Heart right ventricle (tissue), 16 donors: ENCODE results near the gene PDSS2. TPM values are rescaled to one million over a fixed set of nuclear protein-coding genes. Genes with fewer than 3 reads are reported as not detected.

Experiments used
- ATAC-seq, 8 donors: fragments of 200-7000 bp; cut with Tn5 transposase; one replicate each; pipeline ENCODE4 v1.9.1; 2020; ENCODE audit warnings: mild to moderate bottlenecking in 8 of 8, moderate library complexity in 8 of 8, moderate number of reproducible peaks in 1 of 8
- DNase-seq, 2 donors: peaks; one replicate each; pipeline ENCODE4 v3.0.0-alpha.2; 2020
- H3K27ac ChIP-seq, 10 donors: fragments of 200-600 bp; sonication (generic) in 2 of 10; one replicate each; pipeline versions ENCODE4 v1.5.0 to v1.8.0; 2020 to 2022; ENCODE audit warnings: mild to moderate bottlenecking in 3 of 10
- H3K27me3 ChIP-seq, 7 donors: fragments of 200-600 bp; one replicate each; pipeline ENCODE4 v1.8.0; 2021 to 2022; ENCODE audit warnings: mild to moderate bottlenecking in 2 of 7
- H3K36me3 ChIP-seq, 9 donors: fragments of 200-600 bp; sonication (generic) in 1 of 9; one replicate each; pipeline versions ENCODE4 v1.5.0 to v1.8.0; 2020 to 2022; ENCODE audit warnings: mild to moderate bottlenecking in 2 of 9
- H3K4me1 ChIP-seq, 9 donors: fragments of 200-600 bp; sonication (generic) in 1 of 9; one replicate each; pipeline versions ENCODE4 v1.5.0 to v1.8.0; 2020 to 2022; ENCODE audit warnings: mild to moderate bottlenecking in 4 of 9
- H3K4me3 ChIP-seq, 10 donors: fragments of 200-600 bp; sonication (generic) in 2 of 10; one replicate each; pipeline versions ENCODE4 v1.5.0 to v1.8.0; 2020 to 2022; ENCODE audit warnings: mild to moderate bottlenecking in 7 of 10, moderate library complexity in 2 of 10
- H3K9me3 ChIP-seq, 11 donors: fragments of 200-600 bp in 10 of 11; sonication (generic) in 2 of 11; one replicate each; pipeline versions ENCODE4 v1.5.0 to v1.8.0; 2013 to 2022; ENCODE audit warnings: mild to moderate bottlenecking in 2 of 11, control low read depth in 1 of 11, moderate library complexity in 1 of 11
- WGBS, 2 donors: extraction: QIAGEN DNeasy Blood & Tissue Kit; methylation state at CpG; one replicate each; pipeline ENCODE4 v1.1.7; 2013; ENCODE audit warnings: inconsistent platforms in 1 of 2; 5-methylcytosine and 5-hydroxymethylcytosine counted together
- intact Hi-C, 10 donors: fragments of 100-400 bp; cut with DNase I; formaldehyde crosslinking; loops; one replicate each; pipeline versions ENCODE4 v1.11.1 to v1.14.2; 2022
- polyA plus RNA-seq, 2 donors: library from polyadenylated mRNA; stranded (reverse); fragments of 200-250 nt; gene quantifications; one replicate each; pipeline ENCODE4 v1.2.3, GENCODE V29; 2013
- total RNA-seq, 10 donors: library from RNA; stranded (reverse); fragmentation: NEBNext Ultra II Directional in 3 of 10; extraction: Animal tissue kit (Norgen Biotek cat#: 25700) in 3 of 10; gene quantifications; one replicate each; pipeline versions ENCODE4 v1.2.1 to v1.2.4, GENCODE V29; 2021 to 2023
- TF ChIP-seq, protein P1 (sequence below), 9 donors: fragments of 200-600 bp; sonication (generic) in 2 of 9; IDR thresholded peaks; one replicate each; pipeline versions ENCODE4 v1.5.0 to v1.8.0; 2021 to 2022; ENCODE audit warnings: antibody characterized with exemption in 9 of 9, mild to moderate bottlenecking in 5 of 9, moderate library complexity in 1 of 9
- donor health status: Arrhythmogenic right ventricular cardiomyopathy.
- donor health status: ischemic (EF 13 %, LVEDD 7.1; RV severe dilation, severe dysfunction).
- donor health status: healthy with polysubstance abuse.
- donor health status: DM: no; HTN: yes; CAD: no.
- donor health status: DM: no; HTN: no; CAD: no.
- donor health status: ischemic (EF 25% LVEDD 6.9; RV normal size, moderate dysfunction).
- donor health status: ischemic (EF 25% LVEDD 5.7; RV mildly dilated, moderate dysfunction).
- donor health status: healthy.
- donor health status: DM: yes; HTN: yes; CAD: no.
- donor health status: Ischemic cardiomyopathy.
- donor health status: ischemic (EF 35%, LVEDD 5.7; RV mildly dilated, moderate dysfunction).
- donor health status: nonischemic (EF 11% LVEDD 7.7; RV severe dilation, severe dysfunction).
- donor health status: DM: yes; HTN: yes; CAD: no.
- donor health status: PGD.
- donor health status: ischemic (EF 29% LVEDD 5.4; RV normal size, mild dysfunction).
- donor health status: nonischemic (EF 23%, LVEDD 6.1; RV moderate dilation, normal function).

The PDSS2 gene
- total and polyA plus RNA-seq, 12 donors: 5.5 to 22.2 (median 18.0) TPM

GRCh38 chr6:107490566-107491137, 31.3 kb upstream of the PDSS2 start:
- H3K4me1 ChIP-seq: peaks cover 2 to 62% (median 41%) of the 10 kb centered on the region in 9 donors
- 0% methylated on average over 30 of the region's 30 CpGs for WGBS, 2 donors
- intact Hi-C loops: loop anchor here in 8 of 10 donors (2.0 to 10.0 kb wide), 14 partner anchors 30 to 184 kb away; partner anchors contain the start of gene PDSS2 (in 1 of the 8)

DNA sequence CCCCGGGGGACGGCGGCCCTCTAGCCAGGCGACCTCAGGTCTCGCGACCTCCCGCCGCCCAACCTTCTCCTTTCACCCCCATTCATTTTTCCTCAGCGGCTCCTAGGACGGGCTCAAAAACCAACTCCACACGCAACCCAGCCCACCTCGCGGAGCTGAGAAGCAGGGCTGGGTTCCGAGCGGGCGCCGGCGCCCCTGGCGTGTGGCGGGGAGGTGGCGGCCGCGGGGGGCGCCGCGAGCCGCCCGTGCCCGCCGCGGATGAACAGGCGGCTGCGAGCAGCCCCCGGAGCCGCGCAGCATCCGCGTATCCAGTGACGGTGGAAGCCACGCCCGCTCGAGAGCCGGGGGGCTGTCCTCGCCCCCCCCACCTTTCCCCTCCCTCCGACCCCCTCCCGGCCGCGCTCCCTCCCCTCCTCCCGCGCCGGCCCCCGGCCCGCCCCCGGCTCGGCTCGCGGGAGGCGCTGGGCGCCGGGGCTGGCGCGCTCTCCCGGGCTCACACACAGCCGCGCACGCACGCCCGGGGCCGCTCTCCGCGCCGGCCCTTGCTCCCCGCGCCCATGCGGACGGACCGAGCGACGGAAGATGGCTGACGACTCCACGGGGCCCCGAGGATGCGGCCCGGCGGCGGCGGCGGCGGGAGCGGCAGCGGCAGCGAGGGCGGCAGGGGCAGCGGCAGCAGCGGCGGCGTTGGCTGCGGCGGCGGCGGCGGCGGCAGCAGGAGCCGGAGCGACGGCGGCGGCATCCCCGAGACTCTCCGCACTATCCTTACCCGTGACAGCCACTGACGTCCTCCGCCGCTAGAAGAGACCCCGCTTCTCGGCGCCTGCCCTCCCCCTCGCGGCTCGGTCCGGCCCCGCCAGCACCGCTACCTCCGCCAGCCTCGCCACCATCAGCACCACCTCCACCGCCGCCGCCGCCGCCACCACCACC, 30.5 kb upstream of the PDSS2 start, which contains the start of gene SOBP:
Gene SOBP, plus strand, starts transcription at position 482 of the 930 bp plus-strand sequence. CDS start 500 bp downstream, outside the sequence.
- Histone ChIP-seq H3K4me3 (peak within 1 kb of the TSS; percentile 66 to 89 (median 82)), H3K9me3 (no peaks in the 10 kb centered on the region), H3K36me3 (no peaks in the 10 kb centered on the region), H3K27me3 (peaks cover 0 to 81% (median 0%) of the 10 kb centered on the region in 7 donors), H3K4me1 (peaks cover 1 to 55% (median 34%) of the 10 kb centered on the region in 9 donors), H3K27ac (peak within 1 kb of the TSS; percentile 74 to 92 (median 86))
- intact Hi-C loops: loop anchor here in 8 of 10 donors (2.0 to 10.0 kb wide), 15 partner anchors 29 to 185 kb away; partner anchors contain the start of gene PDSS2 (in 1 of the 8)
- TF ChIP-seq, protein P1, sequence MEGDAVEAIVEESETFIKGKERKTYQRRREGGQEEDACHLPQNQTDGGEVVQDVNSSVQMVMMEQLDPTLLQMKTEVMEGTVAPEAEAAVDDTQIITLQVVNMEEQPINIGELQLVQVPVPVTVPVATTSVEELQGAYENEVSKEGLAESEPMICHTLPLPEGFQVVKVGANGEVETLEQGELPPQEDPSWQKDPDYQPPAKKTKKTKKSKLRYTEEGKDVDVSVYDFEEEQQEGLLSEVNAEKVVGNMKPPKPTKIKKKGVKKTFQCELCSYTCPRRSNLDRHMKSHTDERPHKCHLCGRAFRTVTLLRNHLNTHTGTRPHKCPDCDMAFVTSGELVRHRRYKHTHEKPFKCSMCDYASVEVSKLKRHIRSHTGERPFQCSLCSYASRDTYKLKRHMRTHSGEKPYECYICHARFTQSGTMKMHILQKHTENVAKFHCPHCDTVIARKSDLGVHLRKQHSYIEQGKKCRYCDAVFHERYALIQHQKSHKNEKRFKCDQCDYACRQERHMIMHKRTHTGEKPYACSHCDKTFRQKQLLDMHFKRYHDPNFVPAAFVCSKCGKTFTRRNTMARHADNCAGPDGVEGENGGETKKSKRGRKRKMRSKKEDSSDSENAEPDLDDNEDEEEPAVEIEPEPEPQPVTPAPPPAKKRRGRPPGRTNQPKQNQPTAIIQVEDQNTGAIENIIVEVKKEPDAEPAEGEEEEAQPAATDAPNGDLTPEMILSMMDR (IDR thresholded peaks at IDR 0.05): peak in 4 of 9 donors; percentile 26 to 45 (median 37)
- 1% methylated on average over 85 to 128 of the region's 130 CpGs for WGBS, 2 donors
- ATAC-seq (peak; percentile 39 to 78 (median 53)), DNase-seq (peak; percentile 78 to 81)

More at GRCh38 chr6:107490566-107491137, 31.3 kb upstream of the PDSS2 start:
- Histone ChIP-seq H3K27me3 (peaks cover 0 to 74% (median 0%) of the 10 kb centered on the region in 7 donors), H3K27ac (peak overlapping the region; percentile 74 to 92 (median 86)), H3K36me3 (no peaks in the 10 kb centered on the region), H3K9me3 (no peaks in the 10 kb centered on the region), H3K4me3 (peak overlapping the region; percentile 66 to 89 (median 82))
- ATAC-seq: peak in 1 of 8 donors; percentile 2
- TF ChIP-seq, protein P1 (IDR thresholded peaks at IDR 0.05): peak in 1 of 9 donors; percentile 0
- DNase-seq: peak in 1 of 2 donors; percentile 15

- peaks cover 0 to 46% (median 25%) of the 10 kb centered on the region in 9 donors for H3K4me1 ChIP-seq
- TF ChIP-seq, protein P1 (IDR thresholded peaks at IDR 0.05): peak in 1 of 9 donors; percentile 17
- DNase-seq: peak; percentile 48 to 59
- H3K4me3 ChIP-seq: peak overlapping the region; percentile 59 to 89 (median 82)
- 0 to 1% methylated on average over 51 of the region's 51 CpGs for WGBS, 2 donors
- peaks cover 0 to 90% (median 0%) of the 10 kb centered on the region in 7 donors for H3K27me3 ChIP-seq
- peak; percentile 15 to 55 (median 39) for ATAC-seq
- no peaks in the 10 kb centered on the region for H3K36me3 ChIP-seq
- intact Hi-C loops: loop anchor here in 1 of 10 donors (10.0 kb wide), 1 partner anchor 164 kb away; no protein-coding TSS in a partner anchor
- H3K9me3 ChIP-seq: no peaks in the 10 kb centered on the region
- H3K27ac ChIP-seq: peak overlapping the region; percentile 72 to 92 (median 83)
Measured at GRCh38 chr6:107488875-107489635, 29.7 kb upstream of the PDSS2 start.
